Measurements from ENCODE around the gene ACTR2.
"Not testable (repeated sequence)": the region's sequence is repeated elsewhere in the genome, so short reads cannot be mapped to it uniquely, and the experiment has no call there.

ACTR2 gene

GRCh38 chr2:65227456-65228262, at the start of gene ACTR2:
Gene ACTR2 (plus strand): TSS chr2:65227831. CDS start chr2:65227910, 79 bp downstream.
- peak; percentile 95 for DNase-seq

GRCh38 chr2:65182570-65182969, 45.1 kb upstream of the ACTR2 start:
- no peak for DNase-seq

- not testable (repeated sequence) for DNase-seq
These were observed 44.2 kb upstream of the ACTR2 start for GRCh38 chr2:65183406-65183805.

- no peak for DNase-seq
These were observed 42.6 kb upstream of the ACTR2 start for GRCh38 chr2:65185012-65185411.

GRCh38 chr2:65186093-65186868, 41.4 kb upstream of the ACTR2 start:
- no peak for DNase-seq

- peak; percentile 77 for DNase-seq
These were observed 40.5 kb upstream of the ACTR2 start for GRCh38 chr2:65186872-65187851.

GRCh38 chr2:65193446-65193845, 34.2 kb upstream of the ACTR2 start:
- no peak for DNase-seq

- DNase-seq, result no peak
These were observed 28.9 kb upstream of the ACTR2 start for GRCh38 chr2:65198737-65199136.

GRCh38 chr2:65199166-65199565, 28.5 kb upstream of the ACTR2 start:
- DNase-seq, result no peak

- DNase-seq, result no peak
These were observed 27.7 kb upstream of the ACTR2 start for GRCh38 chr2:65199891-65200290.

GRCh38 chr2:65204461-65205210, 23.0 kb upstream of the ACTR2 start:
- DNase-seq, result no peak

- no peak for DNase-seq
These were observed 15.5 kb upstream of the ACTR2 start for GRCh38 chr2:65212115-65212514.

GRCh38 chr2:65212619-65213018, 15.0 kb upstream of the ACTR2 start:
- no peak for DNase-seq

GRCh38 chr2:65213035-65213434, 14.6 kb upstream of the ACTR2 start:
- DNase-seq, result no peak

- DNase-seq, result no peak
These were observed 13.3 kb upstream of the ACTR2 start for GRCh38 chr2:65214361-65214760.

- no peak for DNase-seq
These were observed 12.8 kb upstream of the ACTR2 start for GRCh38 chr2:65214843-65215242.

GRCh38 chr2:65215946-65216345, 11.7 kb upstream of the ACTR2 start:
- no peak for DNase-seq

GRCh38 chr2:65220432-65221131, 7.0 kb upstream of the ACTR2 start:
- no peak for DNase-seq

- DNase-seq, result not testable (repeated sequence)
These were observed 6.4 kb upstream of the ACTR2 start for GRCh38 chr2:65221275-65221674.

- no peak for DNase-seq
These were observed 593 bp upstream of the ACTR2 start for GRCh38 chr2:65227020-65227455.

GRCh38 chr2:65228263-65228750, 676 bp downstream of the ACTR2 start:
- DNase-seq, result peak; percentile 48
